HG02970 (cell line): Measurements from ENCODE around the gene CALR.
A peak's percentile ranks its signal among the peaks of the same experiment; 100 is the strongest.
"Not testable (repeated sequence)": the region's sequence is repeated elsewhere in the genome, so short reads cannot be mapped to it uniquely, and the experiment has no call there.

Experiments used
- ATAC-seq: cut with Tn5 transposase; IDR thresholded peaks from one replicate; pipeline ENCODE4 v1.9.1; 2021; ENCODE audit warnings: mild to moderate bottlenecking, moderate library complexity, moderate number of reproducible peaks; ENCODE audit not compliant: unreplicated experiment, low FRiP score

CALR gene

GRCh38 chr19:12937927-12938778 lies at the start of gene CALR:
Gene CALR, plus strand, starts transcription at chr19:12938609. Its CDS starts 71 bp downstream, at chr19:12938680.
- peak; percentile 82 for ATAC-seq

- ATAC-seq: not testable (repeated sequence)
Measured at GRCh38 chr19:12890299-12890786, 48.1 kb upstream of the CALR start.

- peak; percentile 95 for ATAC-seq
Measured at GRCh38 chr19:12890787-12891552, 47.4 kb upstream of the CALR start, which contains the start of gene GCDH. Gene GCDH, plus strand, starts transcription at chr19:12891160. Its CDS starts 145 bp downstream, at chr19:12891305.

GRCh38 chr19:12891553-12892021 lies 46.8 kb upstream of the CALR start:
- ATAC-seq: no peak

- no peak for ATAC-seq
Measured at GRCh38 chr19:12893582-12893981, 44.8 kb upstream of the CALR start.

- ATAC-seq: no peak
Measured at GRCh38 chr19:12896460-12896859, 41.9 kb upstream of the CALR start.

- peak; percentile 49 for ATAC-seq
Measured at GRCh38 chr19:12899891-12900518, 38.4 kb upstream of the CALR start.

GRCh38 chr19:12907166-12907565 lies 31.2 kb upstream of the CALR start:
- ATAC-seq: no peak

- ATAC-seq: no peak
Measured at GRCh38 chr19:12912571-12912970, 25.8 kb upstream of the CALR start.

- no peak for ATAC-seq
Measured at GRCh38 chr19:12913011-12913561, 25.3 kb upstream of the CALR start.

- no peak for ATAC-seq
Measured at GRCh38 chr19:12913851-12914690, 24.3 kb upstream of the CALR start.

- not testable (repeated sequence) for ATAC-seq
Measured at GRCh38 chr19:12915860-12916259, 22.5 kb upstream of the CALR start.

- ATAC-seq: no peak
Measured at GRCh38 chr19:12918253-12918652, 20.2 kb upstream of the CALR start.

- no peak for ATAC-seq
Measured at GRCh38 chr19:12921047-12921446, 17.4 kb upstream of the CALR start.

GRCh38 chr19:12922959-12923358 lies 15.4 kb upstream of the CALR start:
- no peak for ATAC-seq

GRCh38 chr19:12924621-12925310 lies 13.6 kb upstream of the CALR start:
- ATAC-seq: no peak

GRCh38 chr19:12930002-12930645 lies 8.3 kb upstream of the CALR start:
- no peak for ATAC-seq
